Measurements from ENCODE around the gene DOCK3. TPM values are rescaled to one million over a fixed set of nuclear protein-coding genes. Genes with fewer than 3 reads are reported as not detected.
A peak's percentile ranks its signal among the peaks of the same experiment; 100 is the strongest.
"Not testable (repeated sequence)": the region's sequence is repeated elsewhere in the genome, so short reads cannot be mapped to it uniquely, and the experiment has no call there.

Gene DOCK3
- total RNA-seq, 2 donors from 2014 or later, result 7.7 to 8.5 TPM

GRCh38 chr3:51163051-51163450 is 488.3 kb downstream of the DOCK3 start:
- WGBS, 2 experiments (ENCODE audit: insufficient coverage in 1 of 2, insufficient read length in 1 of 2), result 80 to 100% methylated on average over 1 of the region's 1 CpG

GRCh38 chr3:51173518-51174271 is 499.0 kb downstream of the DOCK3 start:
- Mint-ChIP-seq H3K4me1 (no peaks in the 10 kb centered on the region), H3K4me3 (no peak overlapping the region), H3K27me3 (ENCODE audit: insufficient read depth) (peaks cover 4% of the 10 kb centered on the region), H3K36me3 (ENCODE audit: low read depth) (peaks cover 55% of the 10 kb centered on the region), H3K9me3 (peaks cover 67% of the 10 kb centered on the region), H3K27ac (no peak overlapping the region)
- no peak for TF ChIP-seq CTCF (conservative IDR thresholded peaks at IDR 0.05)
- no peak for DNase-seq
- H3K36me3 ChIP-seq (ENCODE audit: control insufficient read depth, insufficient read depth, low read length), result peaks cover 21% of the 10 kb centered on the region
- no peak overlapping the region for H3K9ac ChIP-seq (ENCODE audit: extremely low read depth, low read length, poor library complexity, severe bottlenecking)
- no peaks in the 10 kb centered on the region for H3K4me1 ChIP-seq (ENCODE audit: control insufficient read depth, insufficient read depth, low read length)
- 97 to 100% methylated on average over 2 to 3 of the region's 3 CpGs for WGBS, 2 experiments (ENCODE audit: insufficient coverage in 1 of 2, insufficient read length in 1 of 2)
- H3K4me3 ChIP-seq (ENCODE audit: low read length), result peak overlapping the region; percentile 54
- H3K27me3 ChIP-seq (ENCODE audit: control insufficient read depth, insufficient read depth, low read length, poor library complexity, severe bottlenecking), result no peaks in the 10 kb centered on the region
- peaks cover 61% of the 10 kb centered on the region for H3K9me3 ChIP-seq (ENCODE audit: control insufficient read depth, low read length)
- H3K27ac ChIP-seq (ENCODE audit: low read depth, low read length), result no peak overlapping the region

More at GRCh38 chr3:51163051-51163450, 488.3 kb downstream of the DOCK3 start:
- Mint-ChIP-seq H3K4me3 (no peak overlapping the region), H3K27ac (no peak overlapping the region), H3K9me3 (no peaks in the 10 kb centered on the region), H3K4me1 (no peaks in the 10 kb centered on the region), H3K36me3 (ENCODE audit: low read depth) (peaks cover 15% of the 10 kb centered on the region), H3K27me3 (ENCODE audit: insufficient read depth) (no peaks in the 10 kb centered on the region)
- no peak overlapping the region for H3K9ac ChIP-seq (ENCODE audit: extremely low read depth, low read length, poor library complexity, severe bottlenecking)
- H3K27ac ChIP-seq (ENCODE audit: low read depth, low read length), result no peak overlapping the region
- TF ChIP-seq CTCF (conservative IDR thresholded peaks at IDR 0.05), result no peak
- no peaks in the 10 kb centered on the region for H3K36me3 ChIP-seq (ENCODE audit: control insufficient read depth, insufficient read depth, low read length)
- H3K4me3 ChIP-seq (ENCODE audit: low read length), result no peak overlapping the region
- no peak for DNase-seq
- H3K9me3 ChIP-seq (ENCODE audit: control insufficient read depth, low read length), result no peaks in the 10 kb centered on the region
- no peaks in the 10 kb centered on the region for H3K4me1 ChIP-seq (ENCODE audit: control insufficient read depth, insufficient read depth, low read length)
- H3K27me3 ChIP-seq (ENCODE audit: control insufficient read depth, insufficient read depth, low read length, poor library complexity, severe bottlenecking), result no peaks in the 10 kb centered on the region

GRCh38 chr3:51176923-51177322 is 502.2 kb downstream of the DOCK3 start:
- no peak overlapping the region for H3K27ac Mint-ChIP-seq
- Histone ChIP-seq H3K27me3 (ENCODE audit: control insufficient read depth, insufficient read depth, low read length, poor library complexity, severe bottlenecking) (no peaks in the 10 kb centered on the region), H3K27ac (ENCODE audit: low read depth, low read length) (no peak overlapping the region), H3K36me3 (ENCODE audit: control insufficient read depth, insufficient read depth, low read length) (peaks cover 21% of the 10 kb centered on the region), H3K9me3 (ENCODE audit: control insufficient read depth, low read length) (peaks cover 59% of the 10 kb centered on the region), H3K4me3 (ENCODE audit: low read length) (no peak overlapping the region), H3K4me1 (ENCODE audit: control insufficient read depth, insufficient read depth, low read length) (no peaks in the 10 kb centered on the region), H3K9ac (ENCODE audit: extremely low read depth, low read length, poor library complexity, severe bottlenecking) (no peak overlapping the region)
- peaks cover 4% of the 10 kb centered on the region for H3K27me3 Mint-ChIP-seq (ENCODE audit: insufficient read depth)
- H3K4me3 Mint-ChIP-seq, result no peak overlapping the region
- DNase-seq, result no peak
- TF ChIP-seq CTCF (conservative IDR thresholded peaks at IDR 0.05), result no peak
- no peaks in the 10 kb centered on the region for H3K4me1 Mint-ChIP-seq
- peaks cover 43% of the 10 kb centered on the region for H3K9me3 Mint-ChIP-seq
- peaks cover 39% of the 10 kb centered on the region for H3K36me3 Mint-ChIP-seq (ENCODE audit: low read depth)

GRCh38 chr3:51186446-51186845 is 511.7 kb downstream of the DOCK3 start:
- not testable (repeated sequence) for DNase-seq; H3K4me3 ChIP-seq (ENCODE audit: low read length); H3K27ac ChIP-seq (ENCODE audit: low read depth, low read length); H3K27me3 ChIP-seq (ENCODE audit: control insufficient read depth, insufficient read depth, low read length, poor library complexity, severe bottlenecking); H3K27me3 Mint-ChIP-seq (ENCODE audit: insufficient read depth); H3K36me3 ChIP-seq (ENCODE audit: control insufficient read depth, insufficient read depth, low read length); H3K4me3 Mint-ChIP-seq; H3K4me1 Mint-ChIP-seq; H3K27ac Mint-ChIP-seq; H3K4me1 ChIP-seq (ENCODE audit: control insufficient read depth, insufficient read depth, low read length); H3K9ac ChIP-seq (ENCODE audit: extremely low read depth, low read length, poor library complexity, severe bottlenecking)
- Mint-ChIP-seq H3K36me3 (ENCODE audit: low read depth) (peaks cover 20% of the 10 kb centered on the region), H3K9me3 (peaks cover 44% of the 10 kb centered on the region)
- peaks cover 53% of the 10 kb centered on the region for H3K9me3 ChIP-seq (ENCODE audit: control insufficient read depth, low read length)
- 83 to 93% methylated on average over 1 to 3 of the region's 3 CpGs for WGBS, 2 experiments (ENCODE audit: insufficient coverage in 1 of 2, insufficient read length in 1 of 2)
